IPS-11a (cell line): Measurements from ENCODE around the gene HSP90AA1.

Source experiments
- H3K4me3 ChIP-seq: one replicate; pipeline ENCODE4 v1.5.1; 2013; ENCODE audit warnings: low read depth, low read length, control low read depth

HSP90AA1 gene

GRCh38 chr14:102043251-102044025, 43.4 kb downstream of the HSP90AA1 start:
- H3K4me3 ChIP-seq: no peak overlapping the region

DNA sequence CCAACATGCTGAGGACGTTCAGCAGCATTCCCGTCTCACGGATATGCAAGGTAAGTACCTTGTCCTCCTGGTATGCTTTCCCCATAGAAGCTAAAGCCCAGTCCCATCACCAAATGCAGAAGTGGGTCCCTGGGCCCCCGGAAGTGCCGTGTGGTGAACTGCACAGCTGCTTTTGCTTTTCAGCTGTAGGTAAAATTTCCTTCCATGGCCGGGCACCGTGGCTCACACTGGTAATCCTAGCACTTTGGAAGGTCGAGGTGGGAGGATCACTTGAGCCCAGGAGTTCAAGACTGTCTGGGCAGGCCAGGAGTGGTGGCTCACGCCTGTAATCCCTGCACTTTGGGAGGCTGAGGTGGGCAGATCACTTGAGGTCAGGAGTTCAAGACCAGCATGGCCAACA, 44.1 kb downstream of the HSP90AA1 start:
- no peak overlapping the region for H3K4me3 ChIP-seq

- no peak overlapping the region for H3K4me3 ChIP-seq
Observed at GRCh38 chr14:102040153-102040552, 46.7 kb downstream of the HSP90AA1 start.

- no peak overlapping the region for H3K4me3 ChIP-seq
Observed at GRCh38 chr14:102039157-102039556, 47.7 kb downstream of the HSP90AA1 start.

GRCh38 chr14:102037686-102038085, 49.2 kb downstream of the HSP90AA1 start:
- no peak overlapping the region for H3K4me3 ChIP-seq

DNA sequence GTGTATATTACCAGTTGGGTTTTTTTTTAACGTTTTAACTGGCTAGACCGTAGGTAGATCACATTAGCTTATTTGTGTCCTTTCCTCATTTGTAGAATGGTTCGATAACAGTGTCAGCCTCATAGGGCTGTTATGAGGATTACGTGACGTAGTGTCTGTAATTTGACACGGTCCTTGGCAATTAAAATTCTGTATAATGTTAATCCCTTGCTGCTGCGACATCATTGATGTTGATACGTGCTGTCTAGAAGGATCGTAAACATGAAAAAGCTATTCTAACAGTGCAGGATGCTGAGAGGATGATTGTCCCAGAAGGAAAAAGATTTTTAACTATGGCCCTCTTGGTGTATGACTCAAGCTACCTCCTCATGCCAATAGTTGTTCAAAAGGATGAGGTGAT, 50.9 kb downstream of the HSP90AA1 start:
- no peak overlapping the region for H3K4me3 ChIP-seq

DNA sequence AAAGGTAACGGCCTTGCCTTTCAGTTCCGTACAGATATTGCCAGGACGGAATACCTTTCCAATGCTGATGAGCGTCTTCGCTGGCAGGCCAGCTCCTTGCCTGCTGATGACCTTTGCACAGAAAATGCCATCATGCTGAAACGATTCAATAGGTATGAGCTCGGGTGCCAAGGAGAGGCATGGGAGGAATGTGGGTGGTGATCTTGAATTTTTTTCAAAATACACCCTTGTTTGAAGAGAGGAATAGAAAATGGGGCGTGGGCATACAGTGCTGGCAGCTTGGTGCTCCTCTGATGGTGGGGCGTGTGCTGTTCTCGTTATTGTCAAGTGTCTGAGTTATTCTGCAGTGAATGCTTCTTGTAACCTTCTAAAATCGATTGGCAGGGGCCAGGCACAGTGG, 52.5 kb downstream of the HSP90AA1 start:
- no peak overlapping the region for H3K4me3 ChIP-seq

DNA sequence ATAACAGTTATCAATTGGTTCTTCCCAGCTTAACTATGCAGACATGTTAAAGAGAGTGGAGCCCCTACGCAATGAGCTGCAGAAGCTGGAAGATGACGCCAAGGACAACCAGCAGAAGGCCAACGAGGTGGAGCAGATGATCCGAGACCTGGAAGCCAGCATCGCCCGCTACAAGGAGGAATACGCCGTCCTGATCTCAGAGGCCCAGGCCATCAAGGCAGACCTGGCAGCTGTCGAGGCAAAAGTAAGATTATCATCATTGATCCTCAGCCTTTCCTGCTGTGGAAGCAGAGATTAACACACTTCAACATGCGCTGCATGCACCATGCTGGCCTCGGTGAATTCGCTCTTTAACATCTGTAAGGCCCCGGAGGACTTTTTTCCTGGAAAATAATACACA, 53.6 kb downstream of the HSP90AA1 start:
- H3K4me3 ChIP-seq: no peak overlapping the region
